Activated naive CD4-positive, alpha-beta T cell treated with anti-CD3 and anti-CD28 coated beads, Interleukin-2, amount 10 ng/mL, durations not matched to agents 7 days and 5 days (primary cell): ENCODE measurements around the gene PALLD.
"Not testable (repeated sequence)": the region's sequence is repeated elsewhere in the genome, so short reads cannot be mapped to it uniquely, and the experiment has no call there.

ENCODE experiments used
- CTCF ChIA-PET: fragments of 350-600 bp; sonication (Branson Sonifier 250); formaldehyde crosslinking; loops from one replicate; lab custom pipeline; 2021; ENCODE audit warnings: antibody characterized with exemption; lab: Charles Lee
- DNase-seq: peaks from one replicate; pipeline ENCODE4 v3.0.0-alpha.2; 2020
- H3K27ac Mint-ChIP-seq: one replicate; pipeline ENCODE4 v1.8.0; 2021; ENCODE audit warnings: mild to moderate bottlenecking, moderate library complexity, mixed read lengths
- H3K27me3 Mint-ChIP-seq: one replicate; pipeline ENCODE4 v1.8.0; 2021; ENCODE audit warnings: mild to moderate bottlenecking, mixed read lengths
- H3K36me3 Mint-ChIP-seq: one replicate; pipeline ENCODE4 v1.8.0; 2021; ENCODE audit warnings: mixed read lengths
- H3K4me1 Mint-ChIP-seq: one replicate; pipeline ENCODE4 v1.8.0; 2021; ENCODE audit warnings: mixed read lengths
- H3K4me3 Mint-ChIP-seq: one replicate; pipeline ENCODE4 v1.8.0; 2021; ENCODE audit warnings: mild to moderate bottlenecking, moderate library complexity, mixed read lengths
- H3K9me3 Mint-ChIP-seq: one replicate; pipeline ENCODE4 v1.8.0; 2021; ENCODE audit warnings: mixed read lengths

The PALLD gene

GRCh38 chr4:168803052-168803451 lies 306.2 kb downstream of the PALLD start:
- H3K4me3 Mint-ChIP-seq, H3K9me3 Mint-ChIP-seq, DNase-seq, H3K36me3 Mint-ChIP-seq, H3K27ac Mint-ChIP-seq, H3K4me1 Mint-ChIP-seq, CTCF ChIA-PET, H3K27me3 Mint-ChIP-seq: not testable (repeated sequence)

DNA sequence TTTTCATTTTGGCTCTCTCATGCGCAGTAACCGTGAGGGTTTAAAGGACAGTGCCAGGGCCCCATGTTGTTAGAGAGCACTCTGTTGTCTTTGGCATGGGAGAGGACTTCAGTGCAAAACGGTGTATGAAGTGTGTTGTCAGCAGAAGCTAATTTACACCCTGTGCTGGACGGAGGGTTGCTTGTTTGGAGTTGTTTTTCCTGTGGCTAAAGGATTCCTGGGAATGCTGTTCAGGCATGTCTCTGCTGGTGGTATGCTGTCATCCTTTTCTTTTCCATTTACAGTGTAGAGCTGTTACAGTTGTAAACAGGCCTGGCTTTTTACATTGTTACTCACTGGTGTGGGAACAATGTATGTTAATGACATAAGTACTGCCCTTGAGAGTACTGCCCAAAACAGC lies 306.9 kb downstream of the PALLD start:
- Mint-ChIP-seq H3K9me3 (no peaks in the 10 kb centered on the region), H3K36me3 (no peaks in the 10 kb centered on the region), H3K27me3 (peaks cover 3% of the 10 kb centered on the region), H3K4me1 (no peaks in the 10 kb centered on the region), H3K4me3 (no peak overlapping the region), H3K27ac (no peak overlapping the region)
- no peak for DNase-seq
- CTCF ChIA-PET = no interaction called here

- H3K27ac Mint-ChIP-seq = no peak overlapping the region
- no peaks in the 10 kb centered on the region for H3K36me3 Mint-ChIP-seq
- H3K27me3 Mint-ChIP-seq = peaks cover 3% of the 10 kb centered on the region
- no peak for DNase-seq
- H3K4me1 Mint-ChIP-seq = no peaks in the 10 kb centered on the region
- CTCF ChIA-PET = no interaction called here
- H3K4me3 Mint-ChIP-seq = no peak overlapping the region
- no peaks in the 10 kb centered on the region for H3K9me3 Mint-ChIP-seq
Observed at GRCh38 chr4:168804146-168804545, 307.3 kb downstream of the PALLD start.

- H3K4me3 Mint-ChIP-seq = no peak overlapping the region
- no peaks in the 10 kb centered on the region for H3K9me3 Mint-ChIP-seq
- DNase-seq = no peak
- CTCF ChIA-PET = no interaction called here
- H3K27me3 Mint-ChIP-seq = peaks cover 3% of the 10 kb centered on the region
- H3K4me1 Mint-ChIP-seq = no peaks in the 10 kb centered on the region
- no peaks in the 10 kb centered on the region for H3K36me3 Mint-ChIP-seq
- no peak overlapping the region for H3K27ac Mint-ChIP-seq
Observed at GRCh38 chr4:168805341-168805740, 308.5 kb downstream of the PALLD start.

- H3K4me1 Mint-ChIP-seq, H3K27me3 Mint-ChIP-seq, H3K9me3 Mint-ChIP-seq, CTCF ChIA-PET, DNase-seq, H3K36me3 Mint-ChIP-seq, H3K27ac Mint-ChIP-seq, H3K4me3 Mint-ChIP-seq: not testable (repeated sequence)
Observed at GRCh38 chr4:168806247-168806646, 309.4 kb downstream of the PALLD start.

DNA sequence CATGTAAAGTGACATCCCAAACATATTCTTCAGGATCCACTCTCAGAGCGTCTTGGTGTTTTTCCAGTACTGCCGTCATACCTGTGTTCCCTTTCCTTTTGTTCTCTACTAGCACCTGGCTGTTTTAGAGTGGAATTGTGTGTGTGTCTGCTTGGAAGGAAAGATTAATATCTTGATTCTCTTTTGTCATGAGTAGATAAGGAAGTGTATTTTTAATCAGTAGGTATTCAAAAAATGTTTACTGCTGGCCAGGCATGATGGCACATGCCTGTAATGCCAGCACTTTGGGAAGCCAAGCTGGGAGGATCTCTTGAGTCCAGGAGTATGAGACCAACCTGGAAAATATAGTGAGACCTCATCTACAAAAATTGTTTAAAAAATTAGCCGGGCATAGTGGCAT lies 314.4 kb downstream of the PALLD start:
- Mint-ChIP-seq H3K4me1 (no peaks in the 10 kb centered on the region), H3K36me3 (no peaks in the 10 kb centered on the region), H3K27me3 (peaks cover 16% of the 10 kb centered on the region), H3K9me3 (no peaks in the 10 kb centered on the region), H3K27ac (no peak overlapping the region), H3K4me3 (no peak overlapping the region)
- CTCF ChIA-PET = no interaction called here
- DNase-seq = no peak

DNA sequence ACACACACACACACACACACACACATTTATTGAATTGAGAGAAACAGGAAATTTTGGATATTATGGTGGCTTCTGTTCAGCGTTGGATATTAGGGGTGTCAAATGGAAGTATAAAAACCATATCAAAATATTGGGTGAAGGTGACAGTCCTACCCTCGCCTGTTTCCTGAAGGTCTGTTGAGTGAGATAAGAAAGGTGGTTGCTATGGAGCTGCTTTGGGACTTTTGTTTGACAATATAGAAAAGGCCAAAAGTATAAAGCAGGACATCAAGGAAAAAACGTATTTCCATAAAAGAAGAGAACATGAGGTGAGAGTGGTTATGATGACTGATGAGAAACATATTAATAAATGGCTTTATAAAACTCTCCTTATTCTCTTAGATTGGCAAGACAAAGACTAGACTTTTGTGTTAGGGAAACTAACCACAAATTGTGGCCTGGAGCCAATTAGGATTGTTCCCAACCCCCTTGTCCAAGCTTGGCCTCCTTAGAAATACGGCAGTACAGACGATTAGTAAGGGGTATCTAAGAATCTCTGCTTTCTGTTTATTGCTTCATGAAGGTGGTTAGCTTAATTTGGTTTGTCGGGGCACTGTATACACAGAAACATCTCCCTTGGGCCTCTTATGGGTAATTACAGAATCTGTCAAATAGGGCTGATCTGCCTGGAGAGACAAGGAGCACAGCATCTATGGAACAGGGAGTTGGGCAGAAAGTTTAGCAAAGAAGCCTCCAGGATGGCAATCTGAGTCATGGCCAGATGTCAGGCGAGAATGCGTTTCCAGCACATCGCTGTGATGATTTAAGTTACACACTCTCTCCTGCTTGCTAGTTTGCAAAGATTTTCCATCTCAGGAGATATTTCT lies 315.2 kb downstream of the PALLD start:
- H3K27me3 Mint-ChIP-seq = peaks cover 21% of the 10 kb centered on the region
- H3K4me3 Mint-ChIP-seq = no peak overlapping the region
- no peaks in the 10 kb centered on the region for H3K4me1 Mint-ChIP-seq
- CTCF ChIA-PET = no interaction called here
- DNase-seq = no peak
- H3K36me3 Mint-ChIP-seq = no peaks in the 10 kb centered on the region
- no peak overlapping the region for H3K27ac Mint-ChIP-seq
- H3K9me3 Mint-ChIP-seq = no peaks in the 10 kb centered on the region

GRCh38 chr4:168812806-168813205 lies 316.0 kb downstream of the PALLD start:
- Mint-ChIP-seq H3K27me3 (peaks cover 27% of the 10 kb centered on the region), H3K36me3 (no peaks in the 10 kb centered on the region), H3K4me3 (no peak overlapping the region), H3K4me1 (no peaks in the 10 kb centered on the region), H3K9me3 (no peaks in the 10 kb centered on the region), H3K27ac (no peak overlapping the region)
- DNase-seq = no peak
- CTCF ChIA-PET = no interaction called here

- CTCF ChIA-PET = no interaction called here
Observed at GRCh38 chr4:168813890-168814289, 317.0 kb downstream of the PALLD start.

GRCh38 chr4:168815379-168816345 lies 318.8 kb downstream of the PALLD start:
- Mint-ChIP-seq H3K9me3 (no peaks in the 10 kb centered on the region), H3K4me3 (no peak overlapping the region), H3K27ac (no peak overlapping the region), H3K27me3 (peaks cover 32% of the 10 kb centered on the region), H3K36me3 (no peaks in the 10 kb centered on the region), H3K4me1 (no peaks in the 10 kb centered on the region)
- no peak for DNase-seq
- CTCF ChIA-PET = interaction anchor here (0.8 kb wide), 1 partner anchor 17 kb away, joined by 3 read pairs; no protein-coding TSS in a partner anchor

More at GRCh38 chr4:168813890-168814289, 317.0 kb downstream of the PALLD start:
- H3K36me3 Mint-ChIP-seq = no peaks in the 10 kb centered on the region
- no peaks in the 10 kb centered on the region for H3K4me1 Mint-ChIP-seq
- H3K4me3 Mint-ChIP-seq = no peak overlapping the region
- no peaks in the 10 kb centered on the region for H3K9me3 Mint-ChIP-seq
- peaks cover 32% of the 10 kb centered on the region for H3K27me3 Mint-ChIP-seq
- DNase-seq = no peak
- no peak overlapping the region for H3K27ac Mint-ChIP-seq

DNA sequence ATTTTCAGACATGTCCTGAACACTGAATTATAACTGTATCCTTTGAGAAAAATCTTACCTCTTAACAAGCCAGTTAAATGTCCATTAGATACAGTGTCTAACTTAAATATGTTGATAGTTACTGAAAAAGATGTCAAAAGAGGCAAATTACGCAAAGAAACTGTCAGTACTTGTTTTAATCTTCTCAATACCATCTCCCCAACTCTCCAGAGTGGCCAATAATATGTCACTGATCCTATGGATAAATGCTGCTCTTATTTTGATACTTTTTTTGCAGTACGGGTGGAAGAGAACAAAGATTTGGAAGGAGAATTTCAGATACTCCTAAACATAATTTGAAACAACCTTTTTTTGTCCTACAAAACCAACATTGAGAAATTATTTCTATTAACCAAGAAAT lies 320.5 kb downstream of the PALLD start:
- CTCF ChIA-PET = interaction anchor here (0.9 to 1.0 kb wide), 2 partner anchors 19 to 101 kb away, joined by 3 read pairs; no protein-coding TSS in a partner anchor
- no peaks in the 10 kb centered on the region for H3K9me3 Mint-ChIP-seq

DNA sequence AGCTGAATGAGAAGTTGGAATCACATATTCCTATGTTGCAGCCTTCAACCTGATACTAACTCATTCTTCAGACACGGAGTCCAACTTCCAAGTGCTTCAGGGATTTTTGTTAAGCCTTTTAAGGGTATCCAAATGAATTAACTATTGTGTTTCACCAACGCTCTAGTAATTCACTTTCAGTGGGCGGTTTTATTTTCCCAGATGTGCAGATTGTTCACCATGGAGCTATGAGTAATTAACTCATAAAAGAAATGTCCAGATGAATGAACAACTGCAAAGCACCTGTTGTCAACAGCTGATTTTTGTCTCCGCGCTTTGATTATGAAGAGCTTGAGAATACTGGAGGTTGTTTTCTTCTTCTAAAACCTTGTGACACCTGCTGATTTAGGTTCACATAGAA lies 325.6 kb downstream of the PALLD start:
- H3K4me3 Mint-ChIP-seq = no peak overlapping the region
- H3K27ac Mint-ChIP-seq = no peak overlapping the region
- no peaks in the 10 kb centered on the region for H3K4me1 Mint-ChIP-seq
- no peaks in the 10 kb centered on the region for H3K9me3 Mint-ChIP-seq
- CTCF ChIA-PET = interaction anchor here (2.0 kb wide), 1 partner anchor 9 kb away, joined by 8 read pairs; no protein-coding TSS in a partner anchor
- no peaks in the 10 kb centered on the region for H3K36me3 Mint-ChIP-seq
- no peak for DNase-seq
- peaks cover 14% of the 10 kb centered on the region for H3K27me3 Mint-ChIP-seq

More for the DNA sequence above, 320.5 kb downstream of the PALLD start:
- Mint-ChIP-seq H3K27ac (no peak overlapping the region), H3K36me3 (no peaks in the 10 kb centered on the region), H3K4me3 (no peak overlapping the region), H3K27me3 (peaks cover 36% of the 10 kb centered on the region), H3K4me1 (no peaks in the 10 kb centered on the region)
- DNase-seq = no peak

DNA sequence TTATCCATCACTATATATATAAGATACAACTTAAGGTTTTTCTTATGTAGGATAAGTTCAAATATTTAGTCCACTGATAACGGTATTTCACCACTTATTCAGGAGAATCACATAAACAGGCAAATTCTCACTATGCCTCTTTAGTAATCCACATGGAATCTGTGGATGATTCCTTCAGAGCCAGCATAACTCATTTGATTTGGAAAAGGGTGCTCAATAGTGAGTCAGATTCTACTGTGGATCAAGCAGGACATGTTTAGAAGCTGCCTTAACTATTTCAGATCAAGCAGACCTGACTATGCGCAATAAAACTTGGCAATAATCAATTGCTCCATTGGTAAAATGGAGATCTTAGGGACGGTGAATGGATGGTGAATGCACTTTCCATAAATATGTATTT lies 329.1 kb downstream of the PALLD start:
- Mint-ChIP-seq H3K4me3 (no peak overlapping the region), H3K9me3 (no peaks in the 10 kb centered on the region), H3K4me1 (no peaks in the 10 kb centered on the region), H3K27me3 (peaks cover 28% of the 10 kb centered on the region), H3K36me3 (no peaks in the 10 kb centered on the region), H3K27ac (no peak overlapping the region)
- DNase-seq = no peak
- CTCF ChIA-PET = no interaction called here

DNA sequence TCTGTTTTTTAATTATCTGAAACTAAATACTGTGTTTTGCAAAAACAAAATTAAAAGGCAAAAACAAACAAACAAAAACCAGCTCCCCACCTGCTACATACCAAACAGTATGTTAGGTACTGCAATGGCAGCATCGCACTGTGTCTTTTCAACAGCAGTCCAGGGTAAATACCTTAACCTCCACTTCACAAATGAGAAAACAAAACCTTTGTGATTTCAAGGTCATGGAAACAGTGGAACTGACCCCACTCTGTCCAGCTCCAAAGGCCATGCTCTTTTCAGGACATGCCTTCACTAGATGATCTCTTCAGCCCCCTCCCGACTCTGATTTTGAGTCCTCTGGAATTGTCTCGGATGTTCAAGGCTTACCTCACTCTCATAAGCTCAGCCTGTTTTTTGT lies 329.8 kb downstream of the PALLD start:
- H3K4me1 Mint-ChIP-seq = peaks cover 4% of the 10 kb centered on the region
- H3K4me3 Mint-ChIP-seq = no peak overlapping the region
- H3K36me3 Mint-ChIP-seq = no peaks in the 10 kb centered on the region
- no peak for DNase-seq
- H3K27me3 Mint-ChIP-seq = peaks cover 35% of the 10 kb centered on the region
- H3K9me3 Mint-ChIP-seq = no peaks in the 10 kb centered on the region
- H3K27ac Mint-ChIP-seq = no peak overlapping the region
- CTCF ChIA-PET = no interaction called here
